Trophoblast cell (in vitro differentiated cells and primary cell): ENCODE data around the gene RBCK1.

Experiments used
- DNase-seq, 2 donors: peaks; one replicate each; pipeline ENCODE4 v3.0.0-alpha.2; 2016
- H2AFZ ChIP-seq: 2 replicates; pipeline ENCODE4 v1.6.1; 2013; ENCODE audit warnings: low read length, moderate library complexity, mild to moderate bottlenecking; ENCODE audit not compliant: insufficient read depth, poor library complexity
- H2AK5ac ChIP-seq: 2 replicates; pipeline ENCODE4 v1.6.1; 2013; ENCODE audit warnings: mild to moderate bottlenecking, low read length
- H2BK120ac ChIP-seq: 2 replicates; pipeline ENCODE4 v1.6.1; 2013; ENCODE audit warnings: low read length, mild to moderate bottlenecking, moderate library complexity; ENCODE audit not compliant: insufficient read depth, poor library complexity
- H2BK12ac ChIP-seq: 2 replicates; pipeline ENCODE4 v1.6.1; 2013; ENCODE audit warnings: mild to moderate bottlenecking, low read length, moderate library complexity
- H2BK5ac ChIP-seq: 2 replicates; pipeline ENCODE4 v1.6.1; 2013; ENCODE audit warnings: low read length, low read depth, moderate library complexity, mild to moderate bottlenecking; ENCODE audit not compliant: poor library complexity
- H3K14ac ChIP-seq: 2 replicates; pipeline ENCODE4 v1.6.1; 2013; ENCODE audit warnings: mild to moderate bottlenecking, low read length
- H3K18ac ChIP-seq: 2 replicates; pipeline ENCODE4 v1.6.1; 2013; ENCODE audit warnings: mild to moderate bottlenecking, low read length
- H3K23ac ChIP-seq: 2 replicates; pipeline ENCODE4 v1.6.1; 2013; ENCODE audit warnings: low read length
- H3K27ac ChIP-seq: 2 replicates; pipeline ENCODE4 v1.5.1; 2013; ENCODE audit warnings: low read depth, mild to moderate bottlenecking, inconsistent platforms, low read length, moderate library complexity
- H3K27me3 ChIP-seq: 2 replicates; pipeline ENCODE4 v1.6.1; 2013; ENCODE audit warnings: inconsistent platforms, mild to moderate bottlenecking, low read length, moderate library complexity; ENCODE audit not compliant: insufficient read depth
- H3K36me3 ChIP-seq, 2 experiments: 1 replicate in 1 of 2; 2 replicates in 1 of 2; pipeline ENCODE4 v1.6.1; 2013; ENCODE audit warnings: low read length in 2 of 2, mild to moderate bottlenecking in 2 of 2, moderate library complexity in 1 of 2; ENCODE audit not compliant: insufficient read depth in 2 of 2, control insufficient read depth in 1 of 2
- H3K4ac ChIP-seq: 2 replicates; pipeline ENCODE4 v1.6.1; 2013; ENCODE audit warnings: low read depth, mild to moderate bottlenecking, low read length, moderate library complexity
- H3K4me1 ChIP-seq, 2 experiments: 1 replicate in 1 of 2; 2 replicates in 1 of 2; pipeline ENCODE4 v1.6.1; 2013; ENCODE audit warnings: low read length in 2 of 2, mild to moderate bottlenecking in 2 of 2, moderate library complexity in 1 of 2; ENCODE audit not compliant: insufficient read depth in 2 of 2, control insufficient read depth in 1 of 2
- H3K4me2 ChIP-seq: 2 replicates; pipeline ENCODE4 v1.6.1; 2013; ENCODE audit warnings: inconsistent platforms, mild to moderate bottlenecking, low read length, moderate library complexity
- H3K4me3 ChIP-seq: 2 replicates; pipeline ENCODE4 v1.5.1; 2013; ENCODE audit warnings: mild to moderate bottlenecking, low read depth, low read length, inconsistent platforms
- H3K79me1 ChIP-seq: one replicate; pipeline ENCODE4 v1.6.1; 2013; ENCODE audit warnings: low read length
- H3K79me2 ChIP-seq: 2 replicates; pipeline ENCODE4 v1.6.1; 2013; ENCODE audit warnings: low read length, mild to moderate bottlenecking; ENCODE audit not compliant: control insufficient read depth, insufficient read depth, poor library complexity
- H3K9ac ChIP-seq: 2 replicates; pipeline ENCODE4 v1.6.1; 2013; ENCODE audit warnings: mild to moderate bottlenecking, low read length
- H3K9me3 ChIP-seq: 2 replicates; pipeline ENCODE4 v1.6.1; 2013; ENCODE audit warnings: low read depth, mild to moderate bottlenecking, control low read depth, inconsistent platforms, low read length; ENCODE audit not compliant: insufficient read depth
- H4K12ac ChIP-seq: 2 replicates; pipeline ENCODE4 v1.6.1; 2013; ENCODE audit warnings: low read depth, mild to moderate bottlenecking, low read length, moderate library complexity
- H4K8ac ChIP-seq: 2 replicates; pipeline ENCODE4 v1.6.1; 2013; ENCODE audit warnings: low read depth, mild to moderate bottlenecking, low read length, moderate library complexity
- H4K91ac ChIP-seq: one replicate; pipeline ENCODE4 v1.6.1; 2013; ENCODE audit warnings: low read depth, mild to moderate bottlenecking, low read length, moderate library complexity
- WGBS: extraction: QIAGEN DNeasy Blood & Tissue Kit; methylation state at CpG from one replicate; pipeline ENCODE4 v1.1.7; 2013; ENCODE audit warnings: missing lambda C conversion rate; ENCODE audit not compliant: insufficient read length, insufficient coverage; ENCODE audit errors: extremely low coverage; 5-methylcytosine and 5-hydroxymethylcytosine counted together

Gene RBCK1

DNA sequence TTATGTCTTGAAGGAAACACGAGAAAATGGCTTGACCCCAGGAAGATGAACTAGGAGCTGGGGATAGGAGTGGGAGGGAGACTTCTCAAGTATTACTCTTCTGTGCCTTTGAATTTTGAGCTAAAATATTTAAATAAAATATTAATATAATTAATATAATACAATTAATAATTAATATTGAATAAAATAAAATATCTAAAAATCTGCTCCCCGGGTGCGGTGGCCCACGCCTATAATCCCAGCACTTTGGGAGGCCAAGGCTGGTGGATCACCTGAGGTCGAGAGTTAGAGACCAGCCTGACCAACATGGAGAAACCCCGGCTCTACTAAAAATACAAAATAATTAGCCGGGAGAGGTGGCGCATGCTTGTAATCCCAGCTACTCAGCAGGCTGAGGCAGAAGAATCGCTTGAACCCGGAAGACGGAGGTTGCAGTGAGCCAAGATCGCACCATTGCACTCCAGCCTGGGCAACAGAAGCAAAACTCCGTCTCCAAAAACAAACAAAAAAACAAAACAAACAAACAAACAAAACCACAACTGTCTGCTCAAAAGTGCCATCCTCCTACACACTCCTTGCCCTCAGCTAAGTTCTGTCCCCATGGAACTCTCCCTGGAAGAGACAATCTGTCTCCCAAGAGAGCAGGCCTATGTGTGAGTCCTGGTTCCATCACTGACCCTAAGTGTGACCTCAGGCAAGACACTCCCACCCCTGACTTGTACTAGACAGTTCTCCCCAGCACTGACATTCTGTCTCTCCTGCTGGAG is 41.2 kb upstream of the RBCK1 start:
- peak overlapping the region; percentile 71 for H4K91ac ChIP-seq
- H3K4ac ChIP-seq, result no peak overlapping the region
- peak overlapping the region; percentile 13 for H2BK120ac ChIP-seq
- no peak overlapping the region for H3K14ac ChIP-seq
- no peak overlapping the region for H2AK5ac ChIP-seq
- no peak overlapping the region for H2AFZ ChIP-seq
- H4K8ac ChIP-seq, result no peak overlapping the region
- peak overlapping the region; percentile 29 for H2BK5ac ChIP-seq
- no peak for DNase-seq
- no peaks in the 10 kb centered on the region for H3K27me3 ChIP-seq
- H3K79me1 ChIP-seq, result peaks cover 32% of the 10 kb centered on the region
- peaks cover 36 to 44% of the 10 kb centered on the region in 2 experiments for H3K4me1 ChIP-seq
- no peak overlapping the region for H3K4me3 ChIP-seq
- no peaks in the 10 kb centered on the region for H3K36me3 ChIP-seq
- no peak overlapping the region for H4K12ac ChIP-seq
- peak overlapping the region; percentile 83 for H2BK12ac ChIP-seq
- peak overlapping the region; percentile 11 for H3K4me2 ChIP-seq
- no CpG with 5 or more reads among the region's 13 CpGs for WGBS
- H3K18ac ChIP-seq, result no peak overlapping the region
- H3K79me2 ChIP-seq, result peaks cover 1% of the 10 kb centered on the region
- H3K9ac ChIP-seq, result no peak overlapping the region
- peaks cover 2% of the 10 kb centered on the region for H3K9me3 ChIP-seq
- H3K27ac ChIP-seq, result peak overlapping the region; percentile 66
- H3K23ac ChIP-seq, result no peak overlapping the region

DNA sequence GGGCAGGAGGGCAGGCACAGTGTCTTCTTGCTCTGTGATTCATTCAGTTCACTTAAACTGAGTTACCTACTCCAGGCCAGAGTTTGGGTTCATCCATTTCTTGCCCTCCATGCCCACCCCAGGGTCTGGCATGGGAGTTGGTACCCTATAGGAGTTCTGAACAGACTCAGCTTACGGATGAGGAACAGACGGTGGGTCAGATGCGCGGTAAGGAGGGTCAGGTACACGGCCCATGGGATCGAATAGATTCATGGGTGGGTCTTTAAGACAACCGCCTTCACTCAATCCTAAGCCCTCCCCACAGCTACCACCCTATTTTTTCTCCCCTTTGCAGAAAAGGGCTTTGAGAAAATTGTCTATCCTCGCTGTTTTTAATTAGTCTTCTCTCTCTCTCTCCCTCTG is 40.6 kb upstream of the RBCK1 start:
- H3K4me2 ChIP-seq, result no peak overlapping the region
- H3K4me3 ChIP-seq, result no peak overlapping the region
- H3K36me3 ChIP-seq, result no peaks in the 10 kb centered on the region
- H3K9ac ChIP-seq, result no peak overlapping the region
- H3K27me3 ChIP-seq, result no peaks in the 10 kb centered on the region
- peaks cover 1% of the 10 kb centered on the region for H3K79me2 ChIP-seq
- H2BK120ac ChIP-seq, result peak overlapping the region; percentile 35
- no peak overlapping the region for H4K12ac ChIP-seq
- no peak overlapping the region for H2BK5ac ChIP-seq
- no peak overlapping the region for H3K23ac ChIP-seq
- H4K91ac ChIP-seq, result peak overlapping the region; percentile 71
- DNase-seq, result no peak
- no CpG with 5 or more reads among the region's 8 CpGs for WGBS
- peaks cover 2% of the 10 kb centered on the region for H3K9me3 ChIP-seq
- no peak overlapping the region for H4K8ac ChIP-seq
- H3K4me1 ChIP-seq, result peaks cover 41 to 49% of the 10 kb centered on the region in 2 experiments
- peaks cover 36% of the 10 kb centered on the region for H3K79me1 ChIP-seq
- peak overlapping the region; percentile 51 for H3K27ac ChIP-seq
- no peak overlapping the region for H3K4ac ChIP-seq
- H2AK5ac ChIP-seq, result peak overlapping the region; percentile 38
- H3K18ac ChIP-seq, result no peak overlapping the region
- H2AFZ ChIP-seq, result no peak overlapping the region
- H2BK12ac ChIP-seq, result peak overlapping the region; percentile 83
- H3K14ac ChIP-seq, result no peak overlapping the region

DNA sequence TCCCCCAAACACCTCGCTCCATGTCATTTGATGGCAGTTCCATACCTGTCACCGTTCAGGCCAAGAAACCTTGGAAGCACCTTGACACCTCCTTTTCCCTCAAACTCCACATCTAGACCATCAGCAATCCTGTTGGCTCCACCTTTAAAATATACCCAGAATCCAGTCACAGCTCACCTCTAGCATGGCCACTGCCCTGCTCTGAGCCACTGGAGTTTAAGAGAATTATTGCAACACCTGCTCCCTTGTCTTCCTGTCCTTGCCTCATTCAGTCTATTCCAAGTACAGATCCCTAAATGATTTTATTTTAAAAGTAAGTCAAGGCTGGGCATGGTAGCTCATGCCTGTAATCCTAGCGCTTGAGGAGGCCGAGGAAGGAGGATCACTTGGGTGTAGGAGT is 39.2 kb upstream of the RBCK1 start:
- Histone ChIP-seq H3K27me3 (no peaks in the 10 kb centered on the region), H3K9me3 (no peaks in the 10 kb centered on the region), H3K14ac (no peak overlapping the region), H4K12ac (no peak overlapping the region), H3K18ac (no peak overlapping the region), H2BK120ac (no peak overlapping the region), H2BK5ac (no peak overlapping the region), H3K4ac (no peak overlapping the region), H3K27ac (no peak overlapping the region), H2AFZ (no peak overlapping the region), H4K8ac (no peak overlapping the region), H3K4me2 (no peak overlapping the region), H3K79me2 (peaks cover 1% of the 10 kb centered on the region), H3K4me1 (peaks cover 42 to 55% of the 10 kb centered on the region in 2 experiments), H4K91ac (peak overlapping the region; percentile 10), H2AK5ac (peak overlapping the region; percentile 0), H3K23ac (no peak overlapping the region), H3K36me3 (no peaks in the 10 kb centered on the region), H3K9ac (no peak overlapping the region), H3K79me1 (peaks cover 39% of the 10 kb centered on the region), H3K4me3 (no peak overlapping the region), H2BK12ac (no peak overlapping the region)
- DNase-seq, result no peak
- no CpG with 5 or more reads among the region's 4 CpGs for WGBS

DNA sequence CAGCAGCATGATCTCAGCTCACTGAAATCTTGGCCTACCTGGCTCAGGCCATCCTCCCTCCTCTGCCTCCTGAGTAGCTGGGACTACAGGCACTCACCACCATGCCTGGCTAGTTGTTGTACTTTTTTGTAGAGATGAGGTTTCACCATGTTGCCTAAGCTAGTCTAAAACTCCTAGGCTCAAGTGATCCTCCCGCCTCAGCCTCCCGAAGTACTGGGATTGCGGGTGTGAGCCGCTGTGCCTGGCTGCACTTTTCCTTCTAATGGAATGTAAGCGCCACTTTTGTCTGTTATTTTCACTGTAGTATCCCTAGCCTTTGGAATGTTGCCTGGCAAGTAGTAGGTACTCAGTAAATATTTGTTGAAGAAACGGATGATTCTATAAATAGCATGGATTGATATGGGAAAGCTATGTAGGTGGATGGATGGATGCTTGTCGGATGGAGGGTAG is 37.9 kb upstream of the RBCK1 start:
- peak overlapping the region; percentile 61 for H3K18ac ChIP-seq
- H3K23ac ChIP-seq, result no peak overlapping the region
- no peaks in the 10 kb centered on the region for H3K9me3 ChIP-seq
- peak overlapping the region; percentile 74 for H3K27ac ChIP-seq
- no CpG with 5 or more reads among the region's 7 CpGs for WGBS
- H4K8ac ChIP-seq, result peak overlapping the region; percentile 67
- no peak overlapping the region for H3K4me2 ChIP-seq
- H2AK5ac ChIP-seq, result no peak overlapping the region
- H3K4me1 ChIP-seq, result peaks cover 40 to 52% of the 10 kb centered on the region in 2 experiments
- H3K79me2 ChIP-seq, result peaks cover 1% of the 10 kb centered on the region
- H3K79me1 ChIP-seq, result peaks cover 36% of the 10 kb centered on the region
- H2BK12ac ChIP-seq, result peak overlapping the region; percentile 73
- H3K27me3 ChIP-seq, result no peaks in the 10 kb centered on the region
- H3K36me3 ChIP-seq, result no peaks in the 10 kb centered on the region
- no peak overlapping the region for H3K9ac ChIP-seq
- H3K14ac ChIP-seq, result peak overlapping the region; percentile 33
- H3K4me3 ChIP-seq, result no peak overlapping the region
- H2AFZ ChIP-seq, result peak overlapping the region; percentile 13
- H2BK5ac ChIP-seq, result peak overlapping the region; percentile 74
- peak overlapping the region; percentile 68 for H3K4ac ChIP-seq
- peak; percentile 75 to 95 for DNase-seq
- H2BK120ac ChIP-seq, result peak overlapping the region; percentile 57
- H4K12ac ChIP-seq, result no peak overlapping the region
- peak overlapping the region; percentile 86 for H4K91ac ChIP-seq
